CD8-positive, alpha-beta memory T cell (primary cell): Measurements from ENCODE around the gene RNU6-9. TPM values are rescaled to one million over a fixed set of nuclear protein-coding genes. Genes with fewer than 3 reads are reported as not detected.
"Not testable (repeated sequence)": the region's sequence is repeated elsewhere in the genome, so short reads cannot be mapped to it uniquely, and the experiment has no call there.

Experiments used
- CTCF ChIA-PET: fragments of 350-600 bp; sonication (Branson Sonifier 250); formaldehyde crosslinking; loops from one replicate; lab custom pipeline; 2021; ENCODE audit warnings: antibody characterized with exemption; lab: Charles Lee
- POLR2A ChIA-PET: fragments of 350-600 bp; sonication (Branson Sonifier 250); formaldehyde crosslinking; loops from one replicate; lab custom pipeline; 2021; ENCODE audit warnings: antibody characterized with exemption; lab: Charles Lee
- DNase-seq, 5 donors: peaks; one replicate each; pipeline versions ENCODE4 v3.0.0 to v3.0.0-alpha.2; 2020 to 2022; ENCODE audit warnings: mixed read lengths in 1 of 5
- H3K27ac ChIP-seq: one replicate; pipeline ENCODE4 v1.7.0; 2013; ENCODE audit warnings: low read depth, mild to moderate bottlenecking, low read length, moderate library complexity
- H3K27me3 ChIP-seq: 2 replicates; pipeline ENCODE4 v1.7.0; 2013; ENCODE audit warnings: low read length, mild to moderate bottlenecking; ENCODE audit not compliant: insufficient read depth, poor library complexity, severe bottlenecking
- H3K36me3 ChIP-seq: 2 replicates; pipeline ENCODE4 v1.7.0; 2013; ENCODE audit warnings: mild to moderate bottlenecking, low read length, moderate library complexity; ENCODE audit not compliant: insufficient read depth
- H3K4me1 ChIP-seq: 2 replicates; pipeline ENCODE4 v1.7.0; 2013; ENCODE audit warnings: mild to moderate bottlenecking, low read length, moderate library complexity; ENCODE audit not compliant: insufficient read depth
- H3K4me3 ChIP-seq: 2 replicates; pipeline ENCODE4 v1.7.0; 2013; ENCODE audit warnings: mild to moderate bottlenecking, low read length
- H3K9me3 ChIP-seq: 2 replicates; pipeline ENCODE4 v1.7.0; 2013; ENCODE audit warnings: mild to moderate bottlenecking, low read length
- H3K27ac Mint-ChIP-seq, 8 donors: one replicate each; pipeline ENCODE4 v1.8.0; 2020 to 2021; ENCODE audit warnings: mixed read lengths in 8 of 8, mild to moderate bottlenecking in 6 of 8, inconsistent platforms in 3 of 8, moderate library complexity in 3 of 8
- H3K27me3 Mint-ChIP-seq, 2 donors: one replicate each; pipeline ENCODE4 v1.8.0; 2020 to 2021; ENCODE audit warnings: mixed read lengths in 2 of 2, mild to moderate bottlenecking in 1 of 2, moderate library complexity in 1 of 2
- H3K36me3 Mint-ChIP-seq, 3 donors: one replicate each; pipeline ENCODE4 v1.8.0; 2020 to 2021; ENCODE audit warnings: mixed read lengths in 3 of 3, inconsistent platforms in 1 of 3, mild to moderate bottlenecking in 1 of 3
- H3K4me1 Mint-ChIP-seq, 3 donors: one replicate each; pipeline ENCODE4 v1.8.0; 2020 to 2021; ENCODE audit warnings: mixed read lengths in 3 of 3, inconsistent platforms in 1 of 3, mild to moderate bottlenecking in 1 of 3
- H3K4me3 Mint-ChIP-seq, 7 donors: one replicate each; pipeline ENCODE4 v1.8.0; 2020 to 2021; ENCODE audit warnings: mixed read lengths in 7 of 7, mild to moderate bottlenecking in 6 of 7, moderate library complexity in 4 of 7, inconsistent platforms in 2 of 7
- H3K9me3 Mint-ChIP-seq, 5 donors: one replicate each; pipeline ENCODE4 v1.8.0; 2020 to 2022; ENCODE audit warnings: mixed read lengths in 5 of 5, mild to moderate bottlenecking in 3 of 5, moderate library complexity in 2 of 5, inconsistent platforms in 1 of 5
- polyA plus RNA-seq: library from polyadenylated mRNA; unstranded; fragments of 300-500 nt; fragmentation: Illumina TruSeq; gene quantifications from one replicate; pipeline ENCODE4 v1.2.3, GENCODE V29; 2021
- total RNA-seq, 2 experiments: library from RNA; stranded (reverse); gene quantifications; one replicate each; pipeline ENCODE4 v1.2.3, GENCODE V29; 2021

The RNU6-9 gene
- total and polyA plus RNA-seq, 3 experiments from 2014 or later: not detected

GRCh38 chr19:888581-889385 is 4.5 kb upstream of the RNU6-9 start:
- H3K27ac Mint-ChIP-seq: peak overlapping the region in 6 of 8 donors; percentile 33 to 95 (median 90)
- H3K4me3 Mint-ChIP-seq: peak overlapping the region in 4 of 7 donors; percentile 72 to 81 (median 75)
- CTCF ChIA-PET: interaction anchor here (0.9 to 1.1 kb wide), 3 partner anchors 8 to 93 kb away, joined by 3 read pairs; no protein-coding TSS in a partner anchor

GRCh38 chr19:889662-890295 is 3.5 kb upstream of the RNU6-9 start:
- Histone ChIP-seq H3K27me3 (no peaks in the 10 kb centered on the region), H3K27ac (no peak overlapping the region), H3K9me3 (no peaks in the 10 kb centered on the region), H3K4me1 (peaks cover 9% of the 10 kb centered on the region), H3K4me3 (no peak overlapping the region), H3K36me3 (peaks cover 14% of the 10 kb centered on the region)
- H3K27me3 Mint-ChIP-seq: peaks cover 0 to 7% of the 10 kb centered on the region in 2 donors
- CTCF ChIA-PET: no interaction called here
- H3K27ac Mint-ChIP-seq: peak overlapping the region in 3 of 8 donors; percentile 52 to 94 (median 72)
- H3K4me3 Mint-ChIP-seq: peak overlapping the region in 6 of 7 donors; percentile 11 to 81 (median 60)
- H3K36me3 Mint-ChIP-seq: peaks cover 0 to 44% (median 0%) of the 10 kb centered on the region in 3 donors
- peaks cover 0 to 2% (median 0%) of the 10 kb centered on the region in 5 donors for H3K9me3 Mint-ChIP-seq
- DNase-seq: no peak
- peaks cover 16 to 54% (median 20%) of the 10 kb centered on the region in 3 donors for H3K4me1 Mint-ChIP-seq
- POLR2A ChIA-PET: interaction anchor here (0.7 to 2.2 kb wide), 3 partner anchors 17 to 543 kb away, joined by 3 to 9 read pairs (median 5); no protein-coding TSS in a partner anchor

More at GRCh38 chr19:888581-889385, 4.5 kb upstream of the RNU6-9 start:
- Histone ChIP-seq H3K27me3 (no peaks in the 10 kb centered on the region), H3K27ac (no peak overlapping the region), H3K4me3 (no peak overlapping the region), H3K9me3 (no peaks in the 10 kb centered on the region), H3K36me3 (peaks cover 14% of the 10 kb centered on the region), H3K4me1 (peaks cover 9% of the 10 kb centered on the region)
- peaks cover 14 to 49% (median 20%) of the 10 kb centered on the region in 3 donors for H3K4me1 Mint-ChIP-seq
- peaks cover 0 to 7% of the 10 kb centered on the region in 2 donors for H3K27me3 Mint-ChIP-seq
- peaks cover 0 to 2% (median 0%) of the 10 kb centered on the region in 5 donors for H3K9me3 Mint-ChIP-seq
- POLR2A ChIA-PET: interaction anchor here (0.6 to 2.2 kb wide), 7 partner anchors 10 to 181 kb away, joined by 3 to 10 read pairs (median 4); no protein-coding TSS in a partner anchor
- DNase-seq: peak in 3 of 5 donors; percentile 53 to 82 (median 78)
- peaks cover 0 to 51% (median 0%) of the 10 kb centered on the region in 3 donors for H3K36me3 Mint-ChIP-seq

DNA sequence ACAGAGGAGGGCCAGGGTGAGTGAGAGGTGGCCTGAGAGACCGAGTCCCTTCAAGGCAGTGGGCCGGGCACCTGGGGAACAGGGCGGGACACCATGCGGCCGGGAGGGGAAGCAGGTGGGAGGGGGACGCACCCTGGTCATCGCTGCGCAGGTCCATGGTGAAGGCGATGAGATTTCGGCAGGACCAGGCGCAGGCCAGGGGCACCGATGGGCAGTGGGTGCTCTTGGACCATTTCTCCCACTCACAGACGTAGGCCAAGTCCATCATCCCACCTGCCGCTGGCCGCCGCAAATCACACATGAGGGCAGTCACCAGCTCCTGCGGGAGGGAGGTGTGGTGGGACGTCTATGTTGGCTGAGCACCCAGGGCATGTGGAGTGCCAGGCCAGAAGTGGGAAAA is 2.5 kb upstream of the RNU6-9 start:
- Histone ChIP-seq H3K27me3 (no peaks in the 10 kb centered on the region), H3K9me3 (no peaks in the 10 kb centered on the region), H3K27ac (no peak overlapping the region), H3K36me3 (peaks cover 14% of the 10 kb centered on the region), H3K4me1 (peaks cover 12% of the 10 kb centered on the region), H3K4me3 (no peak overlapping the region)
- no peak for DNase-seq
- Mint-ChIP-seq H3K36me3 (peaks cover 0 to 39% (median 0%) of the 10 kb centered on the region in 3 donors), H3K4me1 (peaks cover 21 to 58% (median 22%) of the 10 kb centered on the region in 3 donors), H3K27me3 (peaks cover 0 to 7% of the 10 kb centered on the region in 2 donors), H3K27ac (peak overlapping the region in 5 of 8 donors; percentile 22 to 84 (median 61)), H3K4me3 (peak overlapping the region; percentile 47 to 86 (median 73)), H3K9me3 (peaks cover 0 to 2% (median 0%) of the 10 kb centered on the region in 5 donors)
- ChIA-PET CTCF (no interaction called here), POLR2A (no interaction called here)

DNA sequence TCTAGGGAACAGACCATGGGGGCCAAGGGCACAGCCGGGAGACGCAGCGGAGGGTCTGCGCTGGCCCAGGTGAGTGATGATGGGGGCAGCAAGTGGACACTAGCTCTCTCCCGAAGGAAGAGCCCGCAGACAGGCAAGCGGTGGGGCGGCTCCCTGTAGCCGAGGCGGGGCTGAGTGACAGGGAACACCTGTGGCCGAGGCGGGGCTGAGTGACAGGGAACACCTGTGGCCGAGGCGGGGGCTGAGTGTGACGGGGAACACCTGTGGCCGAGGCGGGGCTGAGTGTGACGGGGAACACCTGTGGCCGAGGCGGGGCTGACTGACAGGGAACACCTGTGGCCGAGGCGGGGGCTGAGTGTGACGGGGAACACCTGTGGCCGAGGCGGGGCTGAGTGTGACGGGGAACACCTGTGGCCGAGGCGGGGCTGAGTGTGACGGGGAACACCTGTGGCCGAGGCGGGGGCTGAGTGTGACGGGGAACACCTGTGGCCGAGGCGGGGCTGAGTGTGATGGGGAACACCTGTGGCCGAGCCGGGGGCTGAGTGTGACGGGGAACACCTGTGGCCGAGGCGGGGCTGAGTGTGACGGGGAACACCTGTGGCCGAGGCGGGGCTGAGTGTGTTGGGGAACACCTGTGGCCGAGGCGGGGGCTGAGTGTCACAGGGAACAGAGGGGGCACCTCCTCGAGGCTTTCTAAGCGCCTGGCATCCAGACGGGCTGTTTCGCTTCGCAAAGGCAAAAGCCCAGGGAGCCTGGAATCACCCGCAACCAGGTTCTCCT is 1.7 kb upstream of the RNU6-9 start:
- not testable (repeated sequence) for H3K27me3 Mint-ChIP-seq, H3K27me3 ChIP-seq, H3K9me3 ChIP-seq, H3K9me3 Mint-ChIP-seq, H3K4me3 ChIP-seq, DNase-seq
- peak overlapping the region; percentile 69 for H3K27ac ChIP-seq
- Mint-ChIP-seq H3K36me3 (peaks cover 0 to 42% (median 2%) of the 10 kb centered on the region in 3 donors), H3K27ac (peak overlapping the region in 6 of 8 donors; percentile 61 to 98 (median 78)), H3K4me3 (peak overlapping the region; percentile 78 to 92 (median 84)), H3K4me1 (peaks cover 21 to 61% (median 22%) of the 10 kb centered on the region in 3 donors)
- CTCF ChIA-PET: interaction anchor here (2.0 to 2.7 kb wide), 2 partner anchors 18 to 28 kb away, joined by 25 to 26 read pairs; no protein-coding TSS in a partner anchor
- peaks cover 12% of the 10 kb centered on the region for H3K4me1 ChIP-seq
- H3K36me3 ChIP-seq: peaks cover 10% of the 10 kb centered on the region
- POLR2A ChIA-PET: interaction anchor here (2.0 to 5.3 kb wide), 3 partner anchors 11 to 28 kb away, joined by 9 to 77 read pairs (median 22); no protein-coding TSS in a partner anchor

- H3K27ac Mint-ChIP-seq: peak overlapping the region; percentile 60 to 98 (median 84)
- Histone ChIP-seq H3K4me1 (peaks cover 12% of the 10 kb centered on the region), H3K27ac (peak overlapping the region; percentile 69), H3K9me3 (no peaks in the 10 kb centered on the region), H3K36me3 (peaks cover 10% of the 10 kb centered on the region), H3K27me3 (no peaks in the 10 kb centered on the region), H3K4me3 (peak overlapping the region; percentile 74)
- ChIA-PET CTCF (interaction anchor here (1.0 to 2.7 kb wide), 8 partner anchors 10 to 121 kb away, joined by 3 to 26 read pairs (median 6); no protein-coding TSS in a partner anchor), POLR2A (interaction anchor here (0.5 to 5.3 kb wide), 8 partner anchors 10 to 498 kb away, joined by 3 to 77 read pairs (median 9); partner anchors contain the start of gene CIRBP)
- H3K36me3 Mint-ChIP-seq: peaks cover 0 to 45% (median 3%) of the 10 kb centered on the region in 3 donors
- peaks cover 0 to 5% of the 10 kb centered on the region in 2 donors for H3K27me3 Mint-ChIP-seq
- peak overlapping the region; percentile 78 to 92 (median 83) for H3K4me3 Mint-ChIP-seq
- H3K9me3 Mint-ChIP-seq: peaks cover 0 to 2% (median 0%) of the 10 kb centered on the region in 5 donors
- H3K4me1 Mint-ChIP-seq: peaks cover 21 to 60% (median 22%) of the 10 kb centered on the region in 3 donors
- DNase-seq: peak in 1 of 5 donors; percentile 72
Observed at GRCh38 chr19:892243-892893, 916 bp upstream of the RNU6-9 start.

GRCh38 chr19:896434-896833 is 3.1 kb downstream of the RNU6-9 start:
- POLR2A ChIA-PET: interaction anchor here (5.3 kb wide), 1 partner anchor 11 kb away, joined by 77 read pairs; no protein-coding TSS in a partner anchor
- CTCF ChIA-PET: interaction anchor here (0.7 to 1.5 kb wide), 6 partner anchors 8 to 105 kb away, joined by 3 to 4 read pairs (median 3); no protein-coding TSS in a partner anchor
- Histone ChIP-seq H3K36me3 (no peaks in the 10 kb centered on the region), H3K27me3 (no peaks in the 10 kb centered on the region), H3K4me3 (no peak overlapping the region), H3K27ac (no peak overlapping the region), H3K9me3 (no peaks in the 10 kb centered on the region), H3K4me1 (peaks cover 16% of the 10 kb centered on the region)
- DNase-seq: no peak
- Mint-ChIP-seq H3K27ac (peak overlapping the region in 3 of 8 donors; percentile 47 to 84 (median 76)), H3K4me3 (no peak overlapping the region), H3K36me3 (peaks cover 0 to 48% (median 3%) of the 10 kb centered on the region in 3 donors), H3K4me1 (peaks cover 10 to 38% (median 16%) of the 10 kb centered on the region in 3 donors), H3K9me3 (peaks cover 0 to 2% (median 0%) of the 10 kb centered on the region in 5 donors), H3K27me3 (peaks cover 0 to 5% of the 10 kb centered on the region in 2 donors)
